Large intestine (tissue), 3 donors: Measurements from ENCODE around the gene BRF1. TPM values are rescaled to one million over a fixed set of nuclear protein-coding genes. Genes with fewer than 3 reads are reported as not detected.
"Not testable (repeated sequence)": the region's sequence is repeated elsewhere in the genome, so short reads cannot be mapped to it uniquely, and the experiment has no call there.

Experiments
- DNase-seq, 2 donors: peaks; one replicate each; pipeline versions ENCODE4 v3.0.0 to v3.0.0-alpha.2; 2013
- H3K27ac ChIP-seq: one replicate; pipeline ENCODE4 v1.5.1; 2013; ENCODE audit warnings: low read length
- H3K27me3 ChIP-seq: 2 replicates; pipeline ENCODE4 v1.6.1; 2013; ENCODE audit warnings: low read length; ENCODE audit not compliant: control insufficient read depth, insufficient read depth
- H3K36me3 ChIP-seq: 2 replicates; pipeline ENCODE4 v1.6.1; 2013; ENCODE audit warnings: low read length; ENCODE audit not compliant: control insufficient read depth, insufficient read depth
- H3K4me1 ChIP-seq: one replicate; pipeline ENCODE4 v1.6.1; 2013; ENCODE audit warnings: low read length; ENCODE audit not compliant: control insufficient read depth, insufficient read depth
- H3K4me3 ChIP-seq: one replicate; pipeline ENCODE4 v1.5.1; 2013; ENCODE audit warnings: low read length
- H3K9me3 ChIP-seq: one replicate; pipeline ENCODE4 v1.6.1; 2013; ENCODE audit warnings: mild to moderate bottlenecking, low read depth, low read length, moderate library complexity; ENCODE audit not compliant: control insufficient read depth
- WGBS: methylation state at CpG from one replicate; pipeline ENCODE4 v1.1.5; 2013; ENCODE audit warnings: low lambda C conversion rate; ENCODE audit not compliant: insufficient coverage; 5-methylcytosine and 5-hydroxymethylcytosine counted together
- polyA plus RNA-seq: library from polyadenylated mRNA; unstranded; fragments of 120-200 nt; gene quantifications from one replicate; pipeline ENCODE4 v1.2.1, GENCODE V29; 2013

Gene BRF1
- polyA plus RNA-seq, 1 donor, result 21.6 TPM

DNA sequence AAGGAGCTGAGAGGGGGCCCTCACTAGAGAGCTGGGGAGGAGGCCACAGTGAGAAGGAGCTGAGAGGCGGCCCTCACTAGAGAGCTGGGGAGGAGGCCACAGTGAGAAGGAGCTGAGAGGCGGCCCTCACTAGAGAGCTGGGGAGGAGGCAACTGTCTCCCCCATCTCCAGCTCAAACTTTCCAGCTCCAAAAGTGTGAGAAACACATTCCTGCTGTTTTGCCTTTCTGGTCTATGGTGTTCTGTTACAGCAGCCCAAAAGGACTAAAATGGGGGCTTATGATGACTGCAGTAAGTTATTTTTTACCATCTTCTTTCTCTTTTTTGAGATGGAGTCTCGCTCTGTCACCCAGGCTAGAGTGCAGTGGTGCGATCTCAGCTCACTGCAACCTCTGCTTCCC, 23.4 kb downstream of the BRF1 start:
- DNase-seq, H3K27ac ChIP-seq, H3K4me1 ChIP-seq, H3K27me3 ChIP-seq, H3K36me3 ChIP-seq, H3K4me3 ChIP-seq, H3K9me3 ChIP-seq: not testable (repeated sequence)
- no CpG with 5 or more reads among the region's 4 CpGs for WGBS

DNA sequence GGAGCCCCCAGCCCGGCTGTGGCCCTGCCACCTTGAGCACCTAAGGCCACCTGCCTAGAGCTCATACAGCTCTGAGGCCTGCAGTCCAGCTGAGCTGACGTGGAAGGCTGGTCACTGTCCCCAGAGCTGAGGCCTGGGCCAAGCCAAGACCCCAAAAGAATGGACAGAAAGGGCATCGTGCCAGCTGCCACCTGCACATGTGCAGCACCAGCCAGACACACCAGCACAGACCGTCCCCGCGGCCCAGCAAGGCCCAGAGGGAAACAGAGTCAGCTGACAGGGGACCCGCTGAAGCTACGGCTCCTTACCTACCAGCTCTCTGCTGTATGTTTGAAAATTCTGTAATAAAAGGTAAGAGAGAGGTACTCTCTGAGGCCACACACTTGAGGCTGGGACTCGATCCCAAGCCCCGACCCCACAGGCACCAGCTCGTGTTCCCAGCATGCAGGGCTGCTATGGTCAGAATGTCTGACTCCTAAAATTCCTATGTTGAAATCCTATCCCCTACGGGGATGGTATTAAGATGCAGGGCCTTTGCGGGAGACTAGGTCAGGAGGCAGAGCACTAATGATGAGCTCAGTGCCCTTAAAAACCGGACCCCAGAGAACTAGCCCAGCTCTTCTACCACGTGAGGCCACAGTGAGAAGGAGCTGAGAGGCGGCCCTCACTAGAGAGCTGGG, 25.4 kb downstream of the BRF1 start:
- Histone ChIP-seq H3K4me1 (no peaks in the 10 kb centered on the region), H3K27ac (no peak overlapping the region), H3K4me3 (no peak overlapping the region), H3K9me3 (no peaks in the 10 kb centered on the region), H3K27me3 (no peaks in the 10 kb centered on the region), H3K36me3 (peaks cover 4% of the 10 kb centered on the region)
- no peak for DNase-seq
- WGBS, result no CpG with 5 or more reads among the region's 16 CpGs

DNA sequence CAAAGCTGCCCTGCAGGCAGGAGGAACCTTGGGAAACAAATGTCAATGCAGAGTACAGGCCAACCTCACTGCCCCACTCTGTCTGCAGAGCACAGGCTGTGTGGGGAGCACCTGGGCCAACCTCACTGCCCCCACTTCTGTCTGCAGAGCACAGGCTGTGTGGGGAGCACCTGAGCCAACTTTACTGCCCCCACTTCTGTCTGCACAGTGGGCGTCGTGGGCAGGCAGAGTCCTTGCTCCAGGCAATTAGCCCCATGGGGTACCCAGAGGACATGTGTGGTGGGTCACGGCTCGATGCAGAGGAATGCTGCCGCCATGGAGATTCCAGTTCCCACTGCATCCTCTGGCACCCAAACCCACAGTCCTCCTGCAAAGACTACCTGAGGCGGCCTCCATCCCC, 26.2 kb downstream of the BRF1 start:
- Histone ChIP-seq H3K4me1 (no peaks in the 10 kb centered on the region), H3K4me3 (no peak overlapping the region), H3K27ac (no peak overlapping the region), H3K9me3 (no peaks in the 10 kb centered on the region), H3K36me3 (peaks cover 2% of the 10 kb centered on the region), H3K27me3 (no peaks in the 10 kb centered on the region)
- WGBS, result no CpG with 5 or more reads among the region's 6 CpGs
- no peak for DNase-seq

DNA sequence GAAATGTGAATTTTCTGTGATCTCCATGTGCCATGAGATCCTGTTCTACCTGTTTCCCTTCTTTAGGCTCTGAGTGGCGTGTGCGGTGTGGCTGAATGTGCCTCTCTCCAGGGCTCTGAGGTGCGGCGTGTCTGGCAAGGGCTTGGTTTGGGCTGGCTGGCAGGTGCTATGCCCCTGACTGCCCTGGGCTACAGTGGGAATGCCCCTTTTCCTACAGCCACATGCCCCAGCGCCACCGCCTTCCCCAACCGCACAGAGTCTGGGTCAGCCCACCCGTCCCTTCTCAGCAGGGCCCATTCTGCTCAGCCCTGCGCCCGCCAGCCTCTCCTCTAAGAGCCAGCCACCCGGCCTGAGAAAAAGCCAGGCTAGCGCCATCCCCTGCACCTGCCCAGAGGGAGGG, 27.7 kb downstream of the BRF1 start:
- no peak for DNase-seq
- peaks cover 6% of the 10 kb centered on the region for H3K36me3 ChIP-seq
- H3K27ac ChIP-seq, result no peak overlapping the region
- H3K27me3 ChIP-seq, result no peaks in the 10 kb centered on the region
- H3K4me3 ChIP-seq, result no peak overlapping the region
- WGBS, result no CpG with 5 or more reads among the region's 12 CpGs
- no peaks in the 10 kb centered on the region for H3K9me3 ChIP-seq
- no peaks in the 10 kb centered on the region for H3K4me1 ChIP-seq

DNA sequence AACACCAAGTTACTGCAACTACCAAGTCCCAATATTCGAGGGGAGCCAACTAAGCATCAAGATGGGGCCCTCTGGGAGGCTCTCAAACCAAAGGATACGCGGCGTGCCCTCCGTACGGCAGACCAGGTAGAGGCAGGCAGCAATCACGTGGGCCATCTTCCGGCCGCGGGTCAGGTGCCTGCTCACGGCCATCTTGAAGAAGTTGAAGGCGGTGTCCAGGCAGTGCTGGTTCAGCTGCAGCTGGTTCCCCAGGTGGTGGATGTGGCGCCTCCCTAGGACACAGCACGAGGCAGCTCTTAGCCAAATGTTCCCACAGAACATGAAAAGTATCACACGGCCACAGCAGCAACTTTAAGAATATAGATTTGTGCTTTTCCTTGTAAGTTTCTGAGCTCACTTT, 28.2 kb downstream of the BRF1 start:
- no peak overlapping the region for H3K27ac ChIP-seq

DNA sequence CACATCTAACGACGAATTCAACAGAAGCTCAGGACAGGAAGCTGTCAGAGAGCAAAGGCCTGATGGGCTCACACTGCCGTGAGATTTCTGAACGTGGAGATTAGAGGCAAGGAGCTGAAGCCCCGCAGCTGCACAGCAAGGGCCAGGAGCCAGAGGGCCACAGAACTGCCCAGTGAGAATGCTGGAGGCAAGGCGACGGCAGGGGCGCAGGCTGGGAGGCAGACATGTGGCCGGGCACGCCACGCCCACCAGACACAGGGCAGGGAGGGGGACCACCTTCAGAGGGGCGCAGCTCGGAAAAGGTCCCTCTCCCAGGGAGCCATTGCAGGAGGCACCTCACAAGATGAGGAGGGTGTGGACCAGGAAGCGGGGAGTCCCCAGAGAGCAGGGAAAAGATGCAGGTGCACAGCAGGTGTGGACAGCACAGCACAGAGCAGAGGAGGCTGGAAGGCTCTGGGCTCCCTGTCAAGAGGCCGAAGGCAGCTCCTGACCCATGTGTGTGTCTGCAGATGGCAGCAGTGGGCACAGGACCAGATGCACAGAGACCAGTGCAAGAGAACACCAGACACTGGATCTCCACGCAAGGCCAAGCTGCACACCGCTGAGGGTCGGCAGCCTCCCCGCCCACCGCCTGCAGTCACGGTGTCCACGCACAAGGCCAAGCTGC, 29.4 kb downstream of the BRF1 start:
- no peak for DNase-seq
- Histone ChIP-seq H3K9me3 (no peaks in the 10 kb centered on the region), H3K4me3 (no peak overlapping the region), H3K36me3 (peaks cover 11% of the 10 kb centered on the region), H3K4me1 (no peaks in the 10 kb centered on the region), H3K27me3 (no peaks in the 10 kb centered on the region), H3K27ac (no peak overlapping the region)
- WGBS, result no CpG with 5 or more reads among the region's 22 CpGs

More for the DNA sequence above, 28.2 kb downstream of the BRF1 start:
- WGBS, result 90% methylated on average over 2 of the region's 15 CpGs
- Histone ChIP-seq H3K4me1 (no peaks in the 10 kb centered on the region), H3K36me3 (peaks cover 10% of the 10 kb centered on the region), H3K27me3 (no peaks in the 10 kb centered on the region), H3K4me3 (no peak overlapping the region), H3K9me3 (no peaks in the 10 kb centered on the region)
- DNase-seq, result no peak

DNA sequence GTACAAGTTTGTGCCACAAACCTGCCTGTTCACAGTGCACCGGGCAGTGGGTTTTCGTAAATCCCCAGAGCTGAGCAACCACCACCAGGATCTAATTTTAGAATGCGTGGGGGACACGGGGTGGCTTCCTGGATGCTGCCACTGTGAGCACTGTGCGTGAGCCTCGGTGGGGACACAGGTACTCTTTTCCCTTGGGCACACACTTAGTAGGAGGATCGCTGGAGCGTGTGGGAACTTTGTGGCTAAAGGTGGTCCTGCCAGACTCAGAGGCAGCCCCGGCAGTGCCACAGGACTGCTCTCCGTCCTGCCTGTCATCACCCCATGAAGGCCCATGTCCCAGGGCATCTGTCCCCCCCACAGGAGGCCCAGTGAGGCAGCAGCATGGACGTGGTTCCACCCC, 31.4 kb downstream of the BRF1 start:
- H3K36me3 ChIP-seq, result peaks cover 11% of the 10 kb centered on the region
- no peaks in the 10 kb centered on the region for H3K9me3 ChIP-seq
- H3K4me3 ChIP-seq, result no peak overlapping the region
- H3K27ac ChIP-seq, result no peak overlapping the region
- no peak for DNase-seq
- H3K27me3 ChIP-seq, result no peaks in the 10 kb centered on the region
- no CpG with 5 or more reads among the region's 11 CpGs for WGBS
- no peaks in the 10 kb centered on the region for H3K4me1 ChIP-seq

DNA sequence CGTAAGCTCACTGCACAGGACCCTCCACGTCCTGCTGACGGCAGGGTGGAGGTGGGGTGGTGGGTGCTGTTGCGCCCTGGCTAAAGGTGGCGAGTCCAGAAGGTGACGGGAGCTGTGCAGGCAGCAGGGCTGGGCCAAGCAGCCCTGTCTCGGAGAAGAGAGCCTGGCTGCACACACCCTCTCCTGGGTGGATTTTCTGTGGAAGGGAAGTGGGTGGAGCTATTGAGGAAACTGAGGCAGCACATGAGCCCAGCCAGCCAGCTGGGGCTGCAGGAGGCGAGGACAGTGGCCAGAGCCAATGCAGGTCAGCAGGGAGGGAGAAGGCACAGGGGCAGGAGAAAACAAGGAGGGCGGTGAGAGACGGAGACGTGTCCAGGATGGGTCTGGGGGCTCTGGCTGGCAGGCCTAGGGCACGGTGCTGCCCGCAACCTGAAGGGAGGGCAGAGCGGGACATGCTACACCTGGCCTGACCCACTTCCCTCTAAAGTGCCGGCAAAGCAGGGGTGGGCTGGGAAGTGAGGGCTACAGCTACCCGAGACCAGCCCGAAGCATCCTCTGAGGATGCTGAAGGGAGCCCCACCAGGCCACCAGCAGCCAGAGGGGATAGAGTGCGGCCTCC, 32.0 kb downstream of the BRF1 start:
- no peak overlapping the region for H3K27ac ChIP-seq
- H3K27me3 ChIP-seq, result no peaks in the 10 kb centered on the region
- WGBS, result no CpG with 5 or more reads among the region's 18 CpGs
- no peak for DNase-seq
- no peaks in the 10 kb centered on the region for H3K4me1 ChIP-seq
- H3K4me3 ChIP-seq, result no peak overlapping the region
- H3K36me3 ChIP-seq, result peaks cover 14% of the 10 kb centered on the region
- no peaks in the 10 kb centered on the region for H3K9me3 ChIP-seq

DNA sequence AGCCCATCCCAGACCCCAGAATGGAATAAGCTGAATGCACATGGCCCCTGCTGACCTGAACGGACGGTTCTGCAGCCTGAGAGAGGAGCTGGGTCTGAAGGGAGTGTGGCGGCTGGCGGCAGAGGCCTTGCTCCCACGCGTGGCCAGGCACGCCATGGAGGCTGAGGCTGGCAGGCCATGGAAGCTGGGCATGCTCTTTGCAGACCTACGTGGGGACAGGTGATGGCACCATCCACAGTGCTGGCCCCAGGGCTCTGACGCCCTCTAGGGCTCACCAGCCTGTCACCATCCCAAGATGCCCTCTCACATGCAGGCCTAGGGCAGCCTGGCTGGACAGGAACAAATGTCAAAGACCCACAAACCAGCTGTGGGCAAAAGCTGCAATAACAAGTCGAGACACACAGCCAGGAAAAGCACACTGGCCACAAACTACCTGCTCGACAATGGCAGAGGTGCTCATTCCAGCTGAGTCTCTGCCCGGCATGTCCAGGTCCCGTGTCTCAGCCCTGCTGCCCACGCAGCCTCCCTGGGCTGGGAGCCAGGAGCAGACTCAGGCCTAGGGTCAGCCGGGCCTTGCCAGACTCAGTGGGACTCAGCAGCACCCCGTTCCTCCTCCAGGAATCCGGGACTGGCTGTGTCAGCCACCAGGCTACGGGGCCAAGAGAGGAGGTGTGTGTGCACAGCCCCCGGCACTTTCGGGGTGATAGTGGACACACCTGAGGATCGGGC, 32.8 kb downstream of the BRF1 start:
- peaks cover 14% of the 10 kb centered on the region for H3K36me3 ChIP-seq
- H3K4me3 ChIP-seq, result no peak overlapping the region
- no peak overlapping the region for H3K27ac ChIP-seq
- no peaks in the 10 kb centered on the region for H3K9me3 ChIP-seq
- no peak for DNase-seq
- no peaks in the 10 kb centered on the region for H3K4me1 ChIP-seq
- no peaks in the 10 kb centered on the region for H3K27me3 ChIP-seq
- no CpG with 5 or more reads among the region's 21 CpGs for WGBS

DNA sequence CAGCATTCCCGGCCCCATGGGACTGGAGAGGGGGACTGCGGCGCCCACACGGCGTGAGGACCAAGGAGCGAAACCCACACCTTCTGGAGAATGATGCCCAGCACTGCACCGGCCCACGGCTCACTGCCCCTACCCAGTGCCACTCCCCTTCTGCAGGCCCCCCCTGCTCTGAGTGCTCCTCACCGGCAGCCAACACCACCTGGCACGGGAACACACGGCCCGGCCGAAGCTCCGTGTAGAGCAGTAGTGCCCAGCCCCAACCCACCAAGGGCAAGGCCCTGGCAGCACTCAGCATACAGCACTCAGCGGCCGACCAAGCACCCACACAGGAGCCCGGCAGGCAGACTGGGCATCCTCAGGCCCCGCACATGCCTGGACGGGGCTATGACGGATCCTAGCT, 39.0 kb downstream of the BRF1 start:
- H3K27me3 ChIP-seq, result no peaks in the 10 kb centered on the region
- peaks cover 14% of the 10 kb centered on the region for H3K36me3 ChIP-seq
- peaks cover 7% of the 10 kb centered on the region for H3K4me1 ChIP-seq
- H3K9me3 ChIP-seq, result no peaks in the 10 kb centered on the region
- no peak overlapping the region for H3K4me3 ChIP-seq
- H3K27ac ChIP-seq, result no peak overlapping the region
- WGBS, result no CpG with 5 or more reads among the region's 20 CpGs
- no peak for DNase-seq
